H1 (cell line): Measurements from ENCODE around the gene SHC3. TPM values are rescaled to one million over a fixed set of nuclear protein-coding genes. Genes with fewer than 3 reads are reported as not detected.

Experiments used
- GABPA ChIP-seq: IDR thresholded peaks from 2 replicates; pipeline ENCODE4 v1.6.1; 2011; ENCODE audit warnings: mild to moderate bottlenecking, low read length, moderate library complexity, borderline replicate concordance; ENCODE audit not compliant: insufficient read depth
- MAFK ChIP-seq: IDR thresholded peaks from 2 replicates; pipeline ENCODE4 v1.6.1; 2012; ENCODE audit warnings: low read depth, mild to moderate bottlenecking, improper control_type of control experiment, low read length
- POU5F1 ChIP-seq: IDR thresholded peaks from 2 replicates; pipeline ENCODE4 v1.6.1; 2011; ENCODE audit warnings: low read depth, mild to moderate bottlenecking, low read length, moderate library complexity
- TCF12 ChIP-seq: IDR thresholded peaks from 2 replicates; pipeline ENCODE4 v1.6.1; 2011; ENCODE audit warnings: low read depth, mild to moderate bottlenecking, low read length
- TEAD4 ChIP-seq: IDR thresholded peaks from 2 replicates; pipeline ENCODE4 v1.6.1; 2012; ENCODE audit warnings: low read depth, low read length, inconsistent platforms, mixed read lengths
- polyA plus RNA-seq, 7 experiments: library from polyadenylated mRNA; depleted of rRNA in 3 of 7; stranded (reverse) in 5 of 7; unstranded in 2 of 7; fragments of >200 nt in 5 of 7; fragments of 200-250 nt in 2 of 7; gene quantifications; 1 replicate in 5 of 7; 2 replicates in 1 of 7; 4 replicates in 1 of 7; pipeline versions ENCODE4 v1.2.1 to v1.2.3, GENCODE V29; 2011 to 2013; ENCODE audit warnings: missing spikeins in 2 of 7, mixed read lengths in 2 of 7
- total RNA-seq: library from RNA; stranded (reverse); fragmentation: NEBNext Ultra II Directional; extraction: Animal tissue kit (Norgen Biotek cat#: 25700); gene quantifications from 2 replicates; pipeline ENCODE4 v1.2.1, GENCODE V29; 2021

The SHC3 gene
- total and polyA plus RNA-seq, 2 of the 8 experiments (the other 6 are each of a cell fraction or from before 2014, with no cell fraction given) = 1.4 to 7.1 TPM

GRCh38 chr9:89048616-89049015 lies 130.0 kb downstream of the SHC3 start (continued):
- no peak for TF ChIP-seq TCF12
- TF ChIP-seq GABPA = no peak
- no peak for TF ChIP-seq MAFK
- no peak for TF ChIP-seq POU5F1
- no peak for TF ChIP-seq TEAD4
